Body of pancreas (tissue), 4 donors: Measurements from ENCODE around the gene KCNG4.

Source experiments
- POLR2A ChIP-seq, 3 donors: fragments of 450-650 bp; IDR thresholded peaks; one replicate each; pipeline ENCODE4 v1.6.1; 2016; ENCODE audit warnings: antibody characterized with exemption in 3 of 3, mild to moderate bottlenecking in 2 of 3
- TF ChIP-seq, protein P1 (sequence below), 7 experiments: fragments of 450-650 bp in 4 of 7; fragments of 200-600 bp in 3 of 7; sonication (generic) in 3 of 7; IDR thresholded peaks; one replicate each; pipeline ENCODE4 v1.5.1; 2016 to 2019; ENCODE audit warnings: antibody characterized with exemption in 7 of 7

DNA sequence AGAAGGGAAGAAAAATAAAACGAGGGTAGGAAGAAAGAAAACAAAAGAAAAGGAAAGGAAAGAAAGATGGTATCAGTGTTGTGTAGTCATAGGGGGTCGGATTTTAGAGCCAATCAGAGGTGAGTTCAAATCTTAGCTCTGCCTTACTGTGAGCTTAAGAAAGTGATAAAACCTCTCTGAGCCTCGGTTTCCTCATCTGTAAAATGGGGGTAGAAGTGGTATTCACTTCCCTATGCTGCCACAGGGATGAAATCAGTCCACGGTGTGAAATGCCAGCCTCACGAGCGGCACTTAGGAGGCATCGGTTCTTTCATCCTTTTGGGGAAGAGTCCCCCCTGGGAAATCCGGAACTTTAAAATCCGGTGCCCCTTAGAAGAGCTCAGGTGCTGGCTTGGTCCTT is 6.1 kb downstream of the KCNG4 start:
- TF ChIP-seq, protein P1, sequence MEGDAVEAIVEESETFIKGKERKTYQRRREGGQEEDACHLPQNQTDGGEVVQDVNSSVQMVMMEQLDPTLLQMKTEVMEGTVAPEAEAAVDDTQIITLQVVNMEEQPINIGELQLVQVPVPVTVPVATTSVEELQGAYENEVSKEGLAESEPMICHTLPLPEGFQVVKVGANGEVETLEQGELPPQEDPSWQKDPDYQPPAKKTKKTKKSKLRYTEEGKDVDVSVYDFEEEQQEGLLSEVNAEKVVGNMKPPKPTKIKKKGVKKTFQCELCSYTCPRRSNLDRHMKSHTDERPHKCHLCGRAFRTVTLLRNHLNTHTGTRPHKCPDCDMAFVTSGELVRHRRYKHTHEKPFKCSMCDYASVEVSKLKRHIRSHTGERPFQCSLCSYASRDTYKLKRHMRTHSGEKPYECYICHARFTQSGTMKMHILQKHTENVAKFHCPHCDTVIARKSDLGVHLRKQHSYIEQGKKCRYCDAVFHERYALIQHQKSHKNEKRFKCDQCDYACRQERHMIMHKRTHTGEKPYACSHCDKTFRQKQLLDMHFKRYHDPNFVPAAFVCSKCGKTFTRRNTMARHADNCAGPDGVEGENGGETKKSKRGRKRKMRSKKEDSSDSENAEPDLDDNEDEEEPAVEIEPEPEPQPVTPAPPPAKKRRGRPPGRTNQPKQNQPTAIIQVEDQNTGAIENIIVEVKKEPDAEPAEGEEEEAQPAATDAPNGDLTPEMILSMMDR (IDR thresholded peaks at IDR 0.05) = no peak
- no peak for TF ChIP-seq POLR2A (IDR thresholded peaks at IDR 0.05)
